ENCODE results near the gene RIPOR3. TPM values are rescaled to one million over a fixed set of nuclear protein-coding genes. Genes with fewer than 3 reads are reported as not detected.
A peak's percentile ranks its signal among the peaks of the same experiment; 100 is the strongest.

RIPOR3 gene
- total RNA-seq, 1 experiment from 2014 or later: 0.46 TPM

GRCh38 chr20:50673466-50674137, 17.7 kb downstream of the RIPOR3 start:
- Histone ChIP-seq H2BK12ac (ENCODE audit: insufficient read length, low read depth, low read length) (no peak overlapping the region), H2AK5ac (ENCODE audit: insufficient read length, low read length) (no peak overlapping the region), H4K91ac (ENCODE audit: insufficient read length, low read depth, low read length) (no peak overlapping the region), H2BK20ac (ENCODE audit: low read depth, low read length, poor library complexity, severe bottlenecking) (no peak overlapping the region), H2BK15ac (ENCODE audit: low read depth, low read length) (no peak overlapping the region), H3K23me2 (ENCODE audit: insufficient read length, low read depth, low read length, poor library complexity, severe bottlenecking) (no peaks in the 10 kb centered on the region), H3K18ac (ENCODE audit: insufficient read length, low read depth, low read length) (no peak overlapping the region), H3K4me2 (ENCODE audit: insufficient read depth, insufficient read length, low read length) (no peak overlapping the region), H2AFZ (ENCODE audit: low read length) (no peak overlapping the region), H3T11ph (ENCODE audit: low read length) (no peak overlapping the region), H3K9me3 (ENCODE audit: control insufficient read depth, low read depth, low read length) (no peaks in the 10 kb centered on the region), H4K8ac (replicated peaks; ENCODE audit: insufficient read length, low read depth, low read length) (no peak overlapping the region), H3K79me2 (ENCODE audit: insufficient read depth, low read length) (no peaks in the 10 kb centered on the region), H3K27me3 (ENCODE audit: insufficient read depth, low read length) (no peaks in the 10 kb centered on the region), H3K23ac (ENCODE audit: insufficient read length, low read depth, low read length) (no peak overlapping the region), H3K9ac (ENCODE audit: extremely low read depth, insufficient read length, low read length) (no peak overlapping the region), H4K20me1 (ENCODE audit: control insufficient read depth, insufficient read depth, insufficient read length) (no peaks in the 10 kb centered on the region), H3K79me1 (ENCODE audit: insufficient read depth, low read depth, low read length, poor library complexity, severe bottlenecking) (no peaks in the 10 kb centered on the region), H3K4ac (ENCODE audit: low read depth, low read length) (no peak overlapping the region), H3K14ac (ENCODE audit: insufficient read depth, low read length) (no peak overlapping the region), H2BK120ac (ENCODE audit: low read depth, low read length, poor library complexity, severe bottlenecking) (no peak overlapping the region), H3K56ac (ENCODE audit: insufficient read length, low read depth, low read length) (no peak overlapping the region), H3K4me1 (ENCODE audit: insufficient read depth, low read length) (peaks cover 6% of the 10 kb centered on the region; the same call in 1 of the 2 replicates), H3K27ac (ENCODE audit: insufficient read length, low read depth, low read length) (no peak overlapping the region), H4K5ac (ENCODE audit: insufficient read length, low read depth, low read length) (no peak overlapping the region), H2BK5ac (ENCODE audit: insufficient read length, low read length) (no peak overlapping the region)
- DNase-seq: no peak
- Mint-ChIP-seq H3K4me3 (no peak overlapping the region), H3K27ac (peak overlapping the region in 1 of 3 experiments; percentile 44; a peak in 2 of 7 replicates), H3K9me3 (no peaks in the 10 kb centered on the region), H3K27me3 (ENCODE audit: low read depth) (no peaks in the 10 kb centered on the region), H3K4me1 (peaks cover 13% of the 10 kb centered on the region in 2 experiments), H3K36me3 (ENCODE audit: insufficient read depth in 1 of 3, low read depth in 3 of 3) (no peaks in the 10 kb centered on the region)
- no CpG with 5 or more reads among the region's 19 CpGs for WGBS (ENCODE audit: extremely low coverage, insufficient read length, low lambda C conversion rate)
- TF ChIP-seq CTCF (conservative IDR thresholded peaks at IDR 0.05): no peak
